Measurements from ENCODE around the gene GCG.

Gene GCG

DNA sequence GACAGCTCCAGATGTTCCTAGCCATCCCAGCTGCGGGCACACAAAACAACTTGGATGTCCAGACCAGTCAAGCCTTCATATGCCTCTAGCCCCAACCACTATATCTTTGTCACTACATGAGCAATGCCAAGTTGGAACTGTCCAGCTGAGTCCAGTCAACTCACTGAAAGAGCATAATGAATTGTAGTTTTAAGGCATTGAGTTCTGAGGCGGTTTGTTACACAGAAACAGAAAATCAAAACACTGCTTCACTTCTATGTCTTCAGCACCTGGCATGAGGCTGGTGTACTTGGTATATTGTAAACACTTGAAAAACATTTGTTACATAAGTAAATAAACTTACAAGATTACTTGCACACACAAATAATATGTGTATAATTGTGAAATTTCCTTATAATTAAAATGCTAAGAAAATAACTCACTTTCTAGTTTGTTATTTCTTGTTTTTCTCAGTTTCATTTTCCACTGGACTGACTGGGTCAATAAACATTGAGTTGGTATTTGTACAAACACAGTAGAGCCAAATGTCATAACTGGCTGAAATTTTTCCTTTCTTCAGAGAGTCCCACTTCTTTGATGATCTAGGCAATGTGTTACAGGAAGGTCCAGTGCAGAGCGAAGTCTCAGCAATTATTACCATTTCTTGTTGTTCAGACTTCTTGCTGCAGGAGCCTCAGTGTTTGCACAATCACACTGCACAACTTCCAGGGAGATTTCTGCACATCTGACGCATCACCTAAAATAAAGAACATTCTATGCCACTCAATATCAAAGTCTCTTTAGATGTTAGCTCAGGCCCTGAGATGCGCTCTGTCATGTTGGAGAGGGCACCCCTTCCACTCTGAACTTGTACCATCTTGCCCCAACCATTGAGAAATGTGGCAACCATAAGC, 39.8 kb downstream of the GCG start:
- H3K4me3 ChIP-seq (ENCODE audit: control insufficient read depth, low read depth, low read length): no peak overlapping the region
- no peak for DNase-seq (ENCODE audit: low read depth)
- TF ChIP-seq, protein P1, sequence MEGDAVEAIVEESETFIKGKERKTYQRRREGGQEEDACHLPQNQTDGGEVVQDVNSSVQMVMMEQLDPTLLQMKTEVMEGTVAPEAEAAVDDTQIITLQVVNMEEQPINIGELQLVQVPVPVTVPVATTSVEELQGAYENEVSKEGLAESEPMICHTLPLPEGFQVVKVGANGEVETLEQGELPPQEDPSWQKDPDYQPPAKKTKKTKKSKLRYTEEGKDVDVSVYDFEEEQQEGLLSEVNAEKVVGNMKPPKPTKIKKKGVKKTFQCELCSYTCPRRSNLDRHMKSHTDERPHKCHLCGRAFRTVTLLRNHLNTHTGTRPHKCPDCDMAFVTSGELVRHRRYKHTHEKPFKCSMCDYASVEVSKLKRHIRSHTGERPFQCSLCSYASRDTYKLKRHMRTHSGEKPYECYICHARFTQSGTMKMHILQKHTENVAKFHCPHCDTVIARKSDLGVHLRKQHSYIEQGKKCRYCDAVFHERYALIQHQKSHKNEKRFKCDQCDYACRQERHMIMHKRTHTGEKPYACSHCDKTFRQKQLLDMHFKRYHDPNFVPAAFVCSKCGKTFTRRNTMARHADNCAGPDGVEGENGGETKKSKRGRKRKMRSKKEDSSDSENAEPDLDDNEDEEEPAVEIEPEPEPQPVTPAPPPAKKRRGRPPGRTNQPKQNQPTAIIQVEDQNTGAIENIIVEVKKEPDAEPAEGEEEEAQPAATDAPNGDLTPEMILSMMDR (IDR thresholded peaks at IDR 0.05; ENCODE audit: control insufficient read depth, insufficient read depth, low read depth, low read length, missing control alignments): no peak

DNA sequence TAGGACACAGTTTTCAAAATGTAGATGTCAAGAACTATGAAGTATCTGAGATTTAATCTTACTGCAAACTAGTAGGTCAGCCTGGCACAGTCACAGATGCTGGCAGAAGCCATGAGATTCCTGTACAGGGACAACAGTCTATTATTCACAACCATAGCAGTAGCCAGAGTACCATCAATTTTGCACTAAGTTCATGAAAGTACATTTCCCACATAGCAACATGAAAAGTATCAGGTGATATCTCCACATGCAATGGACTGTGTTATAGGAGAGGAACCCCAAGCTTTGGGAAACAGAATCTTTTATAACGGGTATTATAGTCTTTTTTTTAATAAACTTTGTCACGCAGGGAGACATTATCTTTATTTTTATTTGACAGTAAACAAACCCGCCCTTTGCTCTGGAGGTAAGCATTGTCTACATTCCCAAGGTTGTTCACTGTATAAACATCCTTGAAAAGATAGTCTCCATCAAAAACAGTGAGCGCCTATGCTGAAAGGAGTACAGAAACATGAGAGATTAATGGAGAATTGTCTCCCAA, 44.6 kb downstream of the GCG start:
- H3K4me3 ChIP-seq (ENCODE audit: control insufficient read depth, low read depth, low read length): no peak overlapping the region
- TF ChIP-seq, protein P1 (IDR thresholded peaks at IDR 0.05; ENCODE audit: control insufficient read depth, insufficient read depth, low read depth, low read length, missing control alignments): no peak
- DNase-seq (ENCODE audit: low read depth): no peak

DNA sequence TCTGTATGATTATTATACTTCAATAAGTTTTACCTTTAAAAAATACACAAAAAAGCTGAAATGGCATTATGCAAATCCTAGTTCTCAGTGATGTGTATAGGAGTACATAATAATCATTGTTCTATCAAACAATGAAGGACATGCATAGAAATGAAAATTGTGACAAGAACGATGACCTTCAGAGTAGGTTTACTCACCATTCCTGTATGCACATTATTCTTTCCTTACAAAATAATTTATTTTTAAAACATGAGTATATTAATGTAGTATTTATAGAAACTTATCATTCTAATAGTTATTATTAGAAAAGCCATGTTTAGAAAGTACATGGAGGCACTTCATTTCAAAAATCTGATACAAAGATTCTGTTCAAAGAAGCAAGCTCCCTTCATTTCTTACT, 45.3 kb downstream of the GCG start:
- TF ChIP-seq, protein P1 (IDR thresholded peaks at IDR 0.05; ENCODE audit: control insufficient read depth, insufficient read depth, low read depth, low read length, missing control alignments): no peak
- no peak overlapping the region for H3K4me3 ChIP-seq (ENCODE audit: control insufficient read depth, low read depth, low read length)
- no peak for DNase-seq (ENCODE audit: low read depth)

DNA sequence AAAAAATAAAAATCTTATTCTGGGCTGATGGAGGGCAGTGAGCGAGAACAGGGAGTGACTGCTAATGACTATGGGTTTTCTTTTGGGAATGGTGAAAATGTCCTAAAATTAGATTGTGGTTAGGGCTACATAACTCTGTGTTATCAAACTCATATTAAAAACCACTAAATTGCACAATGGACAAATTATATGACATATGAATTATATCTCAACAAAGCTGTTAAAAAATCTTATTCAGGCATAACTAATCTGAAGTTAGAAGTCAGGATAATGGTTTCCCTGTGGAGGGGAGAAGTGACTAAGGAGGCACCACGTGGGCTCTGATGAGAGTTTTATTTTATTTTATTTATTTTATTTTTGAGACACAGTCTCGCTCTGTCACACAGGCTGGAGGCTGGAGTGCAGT, 45.9 kb downstream of the GCG start:
- peak; percentile 74 for DNase-seq (ENCODE audit: low read depth)
- H3K4me3 ChIP-seq (ENCODE audit: control insufficient read depth, low read depth, low read length): no peak overlapping the region
- TF ChIP-seq, protein P1 (IDR thresholded peaks at IDR 0.05; ENCODE audit: control insufficient read depth, insufficient read depth, low read depth, low read length, missing control alignments): no peak

DNA sequence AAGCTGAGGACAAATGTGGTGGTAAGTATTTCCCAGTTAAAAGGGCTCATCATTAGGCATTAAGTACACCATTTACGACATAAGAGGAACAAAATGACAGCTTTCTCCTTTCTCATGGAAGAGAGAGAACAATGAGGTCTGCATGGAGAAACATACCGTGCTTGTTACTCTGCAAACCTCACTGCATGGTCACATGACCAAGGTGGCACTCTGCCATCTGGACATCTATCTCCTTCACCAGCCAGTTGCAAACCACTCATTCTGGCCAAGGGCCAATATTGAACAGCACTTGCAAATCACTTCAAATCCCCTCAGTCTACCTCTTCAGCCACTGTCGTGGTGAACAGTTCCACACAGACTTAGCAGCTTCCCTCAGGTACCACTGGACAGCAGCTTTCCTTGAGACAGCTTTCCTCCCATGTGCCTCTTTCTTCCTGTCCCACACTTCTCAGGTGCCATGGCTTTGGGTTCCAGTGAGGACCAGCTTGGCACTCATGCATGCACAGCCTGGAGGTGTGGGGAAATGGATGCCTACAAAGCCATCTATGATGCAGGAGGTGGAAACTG, 48.5 kb downstream of the GCG start:
- no peak for DNase-seq (ENCODE audit: low read depth)
- TF ChIP-seq, protein P1 (IDR thresholded peaks at IDR 0.05; ENCODE audit: control insufficient read depth, insufficient read depth, low read depth, low read length, missing control alignments): no peak
- H3K4me3 ChIP-seq (ENCODE audit: control insufficient read depth, low read depth, low read length): no peak overlapping the region

DNA sequence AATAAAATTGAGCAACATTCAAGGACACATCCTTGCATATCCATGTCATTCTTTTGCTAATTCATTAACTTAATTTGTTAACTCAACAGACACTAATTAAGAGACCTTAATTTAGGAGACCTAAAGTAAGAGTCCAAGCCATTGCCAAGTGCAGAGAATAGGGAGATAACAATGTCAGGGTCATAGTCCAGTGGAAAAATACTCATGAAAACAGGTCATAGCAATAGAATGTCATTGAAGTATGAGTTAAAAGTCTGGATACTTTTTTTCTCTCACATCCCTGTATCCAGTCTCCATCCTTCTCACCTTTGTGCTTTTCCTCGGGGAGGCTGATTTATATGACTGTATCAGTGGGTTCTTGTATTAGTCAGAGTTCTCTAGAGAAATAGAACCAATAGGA, 51.5 kb downstream of the GCG start:
- TF ChIP-seq, protein P1 (IDR thresholded peaks at IDR 0.05; ENCODE audit: control insufficient read depth, insufficient read depth, low read depth, low read length, missing control alignments): no peak
- DNase-seq (ENCODE audit: low read depth): no peak
- no peak overlapping the region for H3K4me3 ChIP-seq (ENCODE audit: control insufficient read depth, low read depth, low read length)
